Dendritic cell treated with granulocyte-macrophage colony-stimulating factor and Interleukin-4, amounts not matched to agents 40 ng/mL and 50 ng/mL, for 4 days (primary cell): ENCODE measurements around the gene COPB2.
"Not testable (repeated sequence)": the region's sequence is repeated elsewhere in the genome, so short reads cannot be mapped to it uniquely, and the experiment has no call there.

Experiments used
- H3K27ac Mint-ChIP-seq: one replicate; pipeline ENCODE4 v1.8.0; 2022; ENCODE audit warnings: mild to moderate bottlenecking, mixed read lengths
- H3K27me3 Mint-ChIP-seq: one replicate; pipeline ENCODE4 v1.8.0; 2022; ENCODE audit warnings: mild to moderate bottlenecking, mixed read lengths
- H3K36me3 Mint-ChIP-seq: one replicate; pipeline ENCODE4 v1.8.0; 2022; ENCODE audit warnings: low read depth, mixed read lengths
- H3K4me1 Mint-ChIP-seq: one replicate; pipeline ENCODE4 v1.8.0; 2022; ENCODE audit warnings: low read depth, mixed read lengths
- H3K4me3 Mint-ChIP-seq: one replicate; pipeline ENCODE4 v1.8.0; 2022; ENCODE audit warnings: mild to moderate bottlenecking, moderate library complexity, mixed read lengths
- H3K9me3 Mint-ChIP-seq: one replicate; pipeline ENCODE4 v1.8.0; 2022; ENCODE audit warnings: mixed read lengths
- intact Hi-C: fragments of 100-400 bp; cut with micrococcal nuclease; formaldehyde crosslinking; loops from one replicate; pipeline ENCODE4 v1.15.0; 2022

The COPB2 gene

GRCh38 chr3:139357899-139358298, 31.5 kb downstream of the COPB2 start:
- intact Hi-C loops = no loop called here
- Mint-ChIP-seq H3K4me3 (no peak overlapping the region), H3K36me3 (peaks cover 93% of the 10 kb centered on the region), H3K9me3 (no peaks in the 10 kb centered on the region), H3K27me3 (no peaks in the 10 kb centered on the region), H3K27ac (no peak overlapping the region), H3K4me1 (no peaks in the 10 kb centered on the region)

GRCh38 chr3:139355891-139356290, 33.6 kb downstream of the COPB2 start:
- H3K9me3 Mint-ChIP-seq = no peaks in the 10 kb centered on the region
- intact Hi-C loops = no loop called here
- no peaks in the 10 kb centered on the region for H3K4me1 Mint-ChIP-seq
- H3K4me3 Mint-ChIP-seq = no peak overlapping the region
- no peak overlapping the region for H3K27ac Mint-ChIP-seq
- peaks cover 96% of the 10 kb centered on the region for H3K36me3 Mint-ChIP-seq
- no peaks in the 10 kb centered on the region for H3K27me3 Mint-ChIP-seq

GRCh38 chr3:139355476-139355875, 34.0 kb downstream of the COPB2 start:
- Mint-ChIP-seq H3K27ac (no peak overlapping the region), H3K4me1 (no peaks in the 10 kb centered on the region), H3K4me3 (no peak overlapping the region), H3K36me3 (peaks cover 96% of the 10 kb centered on the region), H3K9me3 (no peaks in the 10 kb centered on the region), H3K27me3 (no peaks in the 10 kb centered on the region)
- intact Hi-C loops = no loop called here

GRCh38 chr3:139354661-139355060, 34.8 kb downstream of the COPB2 start:
- intact Hi-C loops = no loop called here
- H3K36me3 Mint-ChIP-seq = peaks cover 96% of the 10 kb centered on the region

GRCh38 chr3:139353920-139354556, 35.4 kb downstream of the COPB2 start:
- Mint-ChIP-seq H3K9me3 (no peaks in the 10 kb centered on the region), H3K27ac (no peak overlapping the region), H3K27me3 (no peaks in the 10 kb centered on the region), H3K4me1 (no peaks in the 10 kb centered on the region), H3K36me3 (peaks cover 96% of the 10 kb centered on the region), H3K4me3 (no peak overlapping the region)
- intact Hi-C loops = no loop called here

More at GRCh38 chr3:139354661-139355060, 34.8 kb downstream of the COPB2 start:
- Mint-ChIP-seq H3K4me3 (no peak overlapping the region), H3K27ac (no peak overlapping the region), H3K9me3 (no peaks in the 10 kb centered on the region), H3K4me1 (no peaks in the 10 kb centered on the region), H3K27me3 (no peaks in the 10 kb centered on the region)

GRCh38 chr3:139346771-139347170, 42.7 kb downstream of the COPB2 start:
- peaks cover 2% of the 10 kb centered on the region for H3K27me3 Mint-ChIP-seq

GRCh38 chr3:139343895-139344856, 45.3 kb downstream of the COPB2 start, which contains the start of gene MRPS22:
Gene MRPS22 (plus strand): TSS chr3:139344020. CDS start chr3:139344027, 7 bp downstream.
- no peak within 1 kb of the TSS for H3K4me3 Mint-ChIP-seq
- peaks cover 9% of the 10 kb centered on the region for H3K9me3 Mint-ChIP-seq
- intact Hi-C loops = loop anchor here (1.0 kb wide), 1 partner anchor 45 kb away; the partner anchor contains the start of gene COPB2
- peaks cover 4% of the 10 kb centered on the region for H3K27me3 Mint-ChIP-seq
- H3K36me3 Mint-ChIP-seq = peaks cover 23% of the 10 kb centered on the region
- H3K4me1 Mint-ChIP-seq = peaks cover 7% of the 10 kb centered on the region
- H3K27ac Mint-ChIP-seq = no peak within 1 kb of the TSS

More at GRCh38 chr3:139346771-139347170, 42.7 kb downstream of the COPB2 start:
- Mint-ChIP-seq H3K27ac (no peak overlapping the region), H3K4me3 (no peak overlapping the region), H3K4me1 (no peaks in the 10 kb centered on the region), H3K9me3 (peaks cover 9% of the 10 kb centered on the region), H3K36me3 (peaks cover 49% of the 10 kb centered on the region)
- intact Hi-C loops = no loop called here

GRCh38 chr3:139342054-139342453, 47.4 kb downstream of the COPB2 start:
- peaks cover 7% of the 10 kb centered on the region for H3K36me3 Mint-ChIP-seq
- peaks cover 8% of the 10 kb centered on the region for H3K4me1 Mint-ChIP-seq
- H3K27ac Mint-ChIP-seq = no peak overlapping the region
- peaks cover 4% of the 10 kb centered on the region for H3K27me3 Mint-ChIP-seq
- intact Hi-C loops = no loop called here
- H3K9me3 Mint-ChIP-seq = peaks cover 9% of the 10 kb centered on the region
- no peak overlapping the region for H3K4me3 Mint-ChIP-seq

- Mint-ChIP-seq H3K4me1 (peaks cover 8% of the 10 kb centered on the region), H3K36me3 (peaks cover 7% of the 10 kb centered on the region), H3K27me3 (peaks cover 4% of the 10 kb centered on the region), H3K9me3 (peaks cover 9% of the 10 kb centered on the region), H3K4me3 (no peak overlapping the region), H3K27ac (no peak overlapping the region)
- intact Hi-C loops = no loop called here
Observed at GRCh38 chr3:139340784-139341183, 48.7 kb downstream of the COPB2 start.

GRCh38 chr3:139339219-139339906, 50.1 kb downstream of the COPB2 start:
- peaks cover 9% of the 10 kb centered on the region for H3K9me3 Mint-ChIP-seq
- H3K27ac Mint-ChIP-seq = no peak overlapping the region
- intact Hi-C loops = no loop called here
- no peak overlapping the region for H3K4me3 Mint-ChIP-seq
- peaks cover 7% of the 10 kb centered on the region for H3K36me3 Mint-ChIP-seq
- peaks cover 4% of the 10 kb centered on the region for H3K27me3 Mint-ChIP-seq
- H3K4me1 Mint-ChIP-seq = peaks cover 8% of the 10 kb centered on the region

- Mint-ChIP-seq H3K4me3 (no peak overlapping the region), H3K4me1 (peaks cover 8% of the 10 kb centered on the region), H3K36me3 (peaks cover 7% of the 10 kb centered on the region), H3K27ac (no peak overlapping the region), H3K27me3 (peaks cover 6% of the 10 kb centered on the region), H3K9me3 (peaks cover 7% of the 10 kb centered on the region)
- intact Hi-C loops = no loop called here
Observed at GRCh38 chr3:139338405-139338804, 51.0 kb downstream of the COPB2 start.

GRCh38 chr3:139334675-139335074, 54.8 kb downstream of the COPB2 start:
- intact Hi-C loops, H3K36me3 Mint-ChIP-seq, H3K27ac Mint-ChIP-seq, H3K9me3 Mint-ChIP-seq, H3K4me3 Mint-ChIP-seq, H3K4me1 Mint-ChIP-seq: not testable (repeated sequence)
- H3K27me3 Mint-ChIP-seq = peaks cover 20% of the 10 kb centered on the region

- Mint-ChIP-seq H3K27ac (no peak overlapping the region), H3K4me3 (no peak overlapping the region), H3K4me1 (peaks cover 9% of the 10 kb centered on the region), H3K9me3 (no peaks in the 10 kb centered on the region), H3K36me3 (no peaks in the 10 kb centered on the region), H3K27me3 (peaks cover 25% of the 10 kb centered on the region)
- intact Hi-C loops = no loop called here
Observed at GRCh38 chr3:139332092-139332491, 57.4 kb downstream of the COPB2 start.
